HEK293T (cell line): ENCODE measurements around the gene KIF17.

Experiments
- CTCF ChIA-PET: fragments of 350-600 bp; formaldehyde crosslinking; extraction: SDS; loops from one replicate; lab custom pipeline; 2021; ENCODE audit warnings: antibody characterized with exemption, inconsistent platforms; lab: Yijun Ruan, JAX
- POLR2A ChIA-PET: fragments of 350-600 bp; formaldehyde crosslinking; extraction: SDS; loops from one replicate; lab custom pipeline; 2020; ENCODE audit warnings: antibody characterized with exemption, inconsistent platforms; lab: Yijun Ruan, JAX
- DNase-seq: peaks from one replicate; pipeline ENCODE4 v3.0.0; 2012; ENCODE audit warnings: mixed read lengths; ENCODE audit errors: extremely low spot score
- ARNT ChIP-seq: fragments of 450-650 bp; IDR thresholded peaks from 2 replicates; pipeline ENCODE4 v1.6.1; 2017; ENCODE audit warnings: mild to moderate bottlenecking
- BHLHE40 ChIP-seq: fragments of 450-650 bp; IDR thresholded peaks from 2 replicates; pipeline ENCODE4 v1.6.1; 2016; ENCODE audit warnings: mild to moderate bottlenecking, moderate library complexity, borderline replicate concordance
- CTBP1 ChIP-seq: fragments of 450-650 bp; IDR thresholded peaks from 2 replicates; pipeline ENCODE4 v1.6.1; 2016; ENCODE audit warnings: borderline replicate concordance
- ELF4 ChIP-seq: fragments of 450-650 bp; IDR thresholded peaks from 2 replicates; pipeline ENCODE4 v1.6.1; 2017; ENCODE audit warnings: antibody characterized with exemption
- FOXA1 ChIP-seq: fragments of 450-650 bp; IDR thresholded peaks from 2 replicates; pipeline ENCODE4 v1.6.1; 2016; ENCODE audit warnings: mild to moderate bottlenecking
- FOXK2 ChIP-seq: fragments of 450-650 bp; IDR thresholded peaks from 2 replicates; pipeline ENCODE4 v1.6.1; 2016; ENCODE audit warnings: mild to moderate bottlenecking
- FOXM1 ChIP-seq: fragments of 450-650 bp; IDR thresholded peaks from 2 replicates; pipeline ENCODE4 v1.6.1; 2017; ENCODE audit warnings: mild to moderate bottlenecking, borderline replicate concordance
- HDGF ChIP-seq: fragments of 450-650 bp; IDR thresholded peaks from 2 replicates; pipeline ENCODE4 v1.6.1; 2017; ENCODE audit warnings: antibody characterized with exemption, borderline replicate concordance
- L3MBTL2 ChIP-seq: fragments of 450-650 bp; conservative IDR thresholded peaks from 2 replicates; pipeline ENCODE4 v1.6.1; 2016; ENCODE audit warnings: mild to moderate bottlenecking
- LEF1 ChIP-seq: fragments of 450-650 bp; IDR thresholded peaks from 2 replicates; pipeline ENCODE4 v1.6.1; 2017; ENCODE audit warnings: mild to moderate bottlenecking, borderline replicate concordance
- NFRKB ChIP-seq: fragments of 450-650 bp; IDR thresholded peaks from 2 replicates; pipeline ENCODE4 v1.6.1; 2016; ENCODE audit warnings: mild to moderate bottlenecking, moderate library complexity
- SP1 ChIP-seq: fragments of 450-650 bp; IDR thresholded peaks from 2 replicates; pipeline ENCODE4 v1.6.1; 2017
- SUZ12 ChIP-seq: fragments of 450-650 bp; IDR thresholded peaks from 2 replicates; pipeline ENCODE4 v1.6.1; 2016; ENCODE audit warnings: mild to moderate bottlenecking
- TARDBP ChIP-seq: fragments of 450-650 bp; IDR thresholded peaks from 2 replicates; pipeline ENCODE4 v1.6.1; 2016
- ZNF384 ChIP-seq: fragments of 450-650 bp; IDR thresholded peaks from 2 replicates; pipeline ENCODE4 v1.6.1; 2016
- TF ChIP-seq, protein P1 (sequence below): fragments of 450-650 bp; IDR thresholded peaks from 2 replicates; pipeline ENCODE4 v1.6.1; 2016

KIF17 gene

DNA sequence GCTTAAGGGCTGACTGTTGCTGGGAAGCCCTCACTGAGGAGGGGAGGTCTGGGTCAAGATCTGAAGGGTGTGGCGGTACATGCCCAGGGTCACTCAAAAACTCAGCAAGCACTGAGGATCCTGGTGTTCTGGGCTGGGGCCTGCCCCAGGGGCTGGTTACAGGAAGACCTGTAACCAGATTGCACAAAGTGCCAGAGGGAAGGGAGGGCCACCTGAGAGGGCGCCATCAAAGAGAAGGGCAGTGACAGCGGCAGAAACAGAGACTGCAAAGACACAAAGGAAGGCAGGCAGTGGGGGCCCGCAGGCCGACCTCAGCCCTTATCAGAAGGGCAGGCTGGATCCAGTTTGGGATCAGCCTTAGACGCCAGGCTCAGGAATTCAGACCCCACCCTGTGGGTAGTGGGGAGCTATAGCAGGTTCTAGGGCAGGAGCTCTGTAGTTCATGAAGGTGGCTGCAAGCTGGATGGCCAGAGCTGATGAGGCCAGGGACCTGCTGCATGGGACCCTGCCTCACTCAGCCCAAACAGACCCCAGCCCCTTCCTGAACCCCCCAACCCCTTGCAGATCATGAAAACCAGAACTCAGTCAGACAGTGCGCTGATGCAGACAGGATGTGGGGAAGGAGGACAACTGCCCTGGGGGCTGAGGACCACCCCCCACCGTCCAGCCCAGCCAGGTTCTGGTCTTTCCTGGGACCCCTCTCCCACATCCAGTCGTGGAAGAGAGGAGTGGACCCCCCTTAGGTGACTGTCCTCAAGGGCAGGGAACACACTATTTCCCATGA is 10.8 kb upstream of the KIF17 start:
- POLR2A ChIA-PET: no interaction called here

DNA sequence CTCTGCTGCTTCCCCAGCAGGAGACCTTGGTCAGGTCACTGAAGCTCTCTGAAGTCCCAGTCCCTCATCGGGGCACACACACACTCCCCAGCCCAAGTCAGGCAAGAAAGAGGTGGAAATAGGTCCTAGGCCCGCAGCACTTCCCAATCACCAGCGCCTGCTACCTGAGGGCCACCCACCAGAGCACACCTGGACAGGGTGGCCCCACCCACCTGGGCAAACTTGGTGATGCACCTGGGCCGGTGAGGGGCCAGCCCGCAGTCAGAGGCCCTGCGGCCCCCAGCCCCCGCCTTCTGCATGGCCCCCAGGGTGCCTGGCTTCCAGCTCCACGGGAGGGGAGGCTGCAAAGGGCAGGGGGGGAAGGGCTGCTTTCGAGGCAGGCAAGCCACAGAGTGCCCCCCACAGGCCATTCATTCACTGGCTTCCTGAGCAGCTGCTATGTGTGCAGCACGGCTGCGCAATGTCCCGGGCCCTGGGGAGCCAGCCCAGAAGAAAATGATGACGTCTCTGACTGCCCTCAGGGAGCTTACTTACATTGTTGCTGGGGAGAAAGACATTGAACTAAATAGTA is 10.0 kb upstream of the KIF17 start:
- DNase-seq: no peak
- POLR2A ChIA-PET: no interaction called here
- CTCF ChIA-PET: no interaction called here
- TF ChIP-seq ELF4: no peak
- TF ChIP-seq FOXA1: no peak

More for the DNA sequence above, 10.8 kb upstream of the KIF17 start:
- DNase-seq: no peak
- CTCF ChIA-PET: no interaction called here
- no peak for TF ChIP-seq LEF1
- no peak for TF ChIP-seq NFRKB
- no peak for TF ChIP-seq BHLHE40

DNA sequence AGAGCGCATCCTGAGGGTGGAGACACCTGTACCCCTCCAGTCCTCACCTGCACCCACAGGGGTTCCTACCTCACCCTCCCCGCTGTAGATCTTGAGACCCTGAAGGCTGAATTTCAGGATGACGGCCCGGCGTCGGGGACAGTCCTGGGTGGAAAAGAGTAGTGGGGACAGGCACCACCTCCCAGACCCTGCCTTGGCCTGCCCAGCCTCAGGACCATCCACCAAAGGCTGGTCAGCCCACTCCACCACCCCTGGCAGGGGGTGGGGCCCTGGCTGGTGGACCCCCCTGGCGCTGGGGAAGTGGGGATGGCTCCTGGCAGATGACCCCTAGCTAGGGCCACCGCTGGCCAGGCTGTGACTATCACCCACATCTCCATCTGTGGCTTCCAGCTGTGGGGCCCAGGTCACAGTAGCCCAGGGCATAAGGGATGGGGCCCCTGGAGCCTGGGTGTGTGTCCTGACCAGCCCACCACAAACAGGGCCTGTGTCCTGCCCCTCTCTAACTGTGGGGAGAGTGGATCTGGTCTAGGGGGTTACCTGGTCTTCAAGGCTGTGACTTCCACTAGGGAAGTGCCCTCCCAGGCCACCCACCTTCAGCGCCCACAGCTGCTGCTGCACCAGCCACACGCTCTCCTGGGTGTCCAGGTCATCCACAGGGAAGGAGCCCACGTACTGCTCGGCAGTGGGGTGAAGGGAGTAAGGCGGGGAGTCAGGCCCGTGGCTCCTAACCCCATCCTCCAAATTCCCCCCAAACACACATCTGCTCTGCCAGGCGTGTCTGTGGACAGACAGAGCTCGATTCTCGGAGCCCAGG is 9.3 kb upstream of the KIF17 start:
- ChIA-PET POLR2A (no interaction called here), CTCF (no interaction called here)
- TF ChIP-seq, protein P1, sequence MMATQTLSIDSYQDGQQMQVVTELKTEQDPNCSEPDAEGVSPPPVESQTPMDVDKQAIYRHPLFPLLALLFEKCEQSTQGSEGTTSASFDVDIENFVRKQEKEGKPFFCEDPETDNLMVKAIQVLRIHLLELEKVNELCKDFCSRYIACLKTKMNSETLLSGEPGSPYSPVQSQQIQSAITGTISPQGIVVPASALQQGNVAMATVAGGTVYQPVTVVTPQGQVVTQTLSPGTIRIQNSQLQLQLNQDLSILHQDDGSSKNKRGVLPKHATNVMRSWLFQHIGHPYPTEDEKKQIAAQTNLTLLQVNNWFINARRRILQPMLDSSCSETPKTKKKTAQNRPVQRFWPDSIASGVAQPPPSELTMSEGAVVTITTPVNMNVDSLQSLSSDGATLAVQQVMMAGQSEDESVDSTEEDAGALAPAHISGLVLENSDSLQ: no peak
- TF ChIP-seq HDGF (no peak), ELF4 (no peak), L3MBTL2 (no peak), ZNF384 (no peak), FOXM1 (no peak), FOXA1 (no peak)
- DNase-seq: no peak

DNA sequence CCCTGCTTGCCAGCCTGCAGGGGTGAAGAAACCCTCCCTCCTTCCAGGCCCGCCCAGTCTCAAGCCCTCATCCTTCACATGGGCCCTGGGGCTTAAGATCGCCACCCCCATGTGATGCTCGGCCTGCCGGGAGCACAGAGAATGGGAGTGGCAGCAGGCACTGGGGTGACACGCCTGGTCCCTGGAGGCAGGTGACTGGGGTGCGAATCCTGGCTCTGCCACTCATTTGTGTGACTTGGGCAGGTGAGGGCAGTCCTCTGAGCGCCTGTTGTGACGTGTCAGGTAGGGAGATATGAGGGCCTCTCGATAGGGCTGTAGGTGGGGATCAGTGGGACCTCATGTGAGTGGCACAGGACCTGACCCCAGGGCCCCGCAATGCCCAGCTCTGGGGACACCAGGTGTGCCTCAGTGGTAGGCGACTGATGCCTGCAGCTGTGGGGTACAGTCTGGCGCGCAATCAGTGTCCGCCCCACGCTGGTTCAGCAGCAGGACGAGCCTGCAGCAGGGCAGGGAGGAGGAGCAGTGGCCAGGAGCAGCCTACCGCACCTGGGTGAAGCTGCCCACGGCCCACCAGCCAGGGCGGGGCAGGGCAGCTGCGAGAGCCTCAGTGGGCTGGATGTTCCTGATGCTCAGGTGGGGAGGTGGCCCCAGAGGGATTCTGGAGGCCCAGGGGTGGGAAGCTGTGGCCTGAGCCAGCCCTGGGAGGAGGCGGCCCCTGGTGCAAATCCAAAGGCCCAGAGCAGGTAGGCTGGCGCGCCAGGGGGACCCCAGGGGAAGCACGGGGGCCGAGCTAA is 8.5 kb upstream of the KIF17 start:
- DNase-seq: no peak
- TF ChIP-seq ELF4 (no peak), TARDBP (no peak)
- ChIA-PET CTCF (no interaction called here), POLR2A (no interaction called here)

DNA sequence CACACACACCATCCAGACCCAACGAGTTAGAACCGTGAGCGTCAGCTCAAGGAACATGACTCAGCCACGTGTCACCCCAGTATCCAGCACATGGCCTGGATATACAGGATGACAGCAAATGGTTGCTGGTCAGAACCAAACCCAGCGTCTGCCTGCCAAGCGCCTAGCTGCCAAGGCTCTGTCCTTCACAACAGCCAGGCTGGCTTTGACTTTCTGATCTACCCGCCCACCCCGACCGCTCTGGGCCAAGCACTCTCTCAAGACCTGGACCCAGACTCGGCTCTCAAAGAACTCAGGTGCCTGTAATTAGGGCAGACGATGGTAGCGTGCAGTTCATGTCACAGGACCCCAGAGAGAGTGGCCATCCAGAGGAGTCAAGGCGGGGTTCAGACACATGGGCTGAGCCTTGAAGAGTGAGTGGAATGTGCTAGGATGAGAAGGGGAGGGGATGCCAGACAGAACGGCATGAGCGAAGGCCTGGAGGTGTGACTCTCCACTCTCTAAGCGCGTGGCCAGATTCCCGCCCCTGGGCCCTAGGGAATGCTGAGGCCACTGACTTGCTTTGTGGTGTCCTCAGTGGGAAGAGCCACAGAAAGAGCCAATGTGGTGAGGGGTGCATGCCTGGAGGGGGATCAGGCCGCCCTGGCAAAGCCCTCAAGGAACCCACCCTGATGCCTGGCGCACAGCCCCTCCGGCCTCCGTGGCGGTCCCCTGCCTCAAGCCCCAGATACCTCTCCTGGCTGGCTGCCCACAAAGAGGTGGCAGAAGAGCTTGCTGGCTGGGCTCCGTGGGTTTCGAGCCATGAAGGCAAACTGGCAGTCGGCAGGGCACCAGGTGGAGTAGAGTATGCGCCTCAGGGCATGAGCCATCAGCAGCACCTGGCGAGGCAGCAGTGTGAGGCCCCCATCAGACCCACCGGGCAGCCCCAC is 7.6 kb upstream of the KIF17 start:
- no peak for DNase-seq
- TF ChIP-seq TARDBP (no peak), HDGF (no peak), FOXM1 (no peak), NFRKB (no peak), ARNT (no peak), CTBP1 (no peak), SUZ12 (no peak), ELF4 (no peak), BHLHE40 (no peak), ZNF384 (no peak), FOXA1 (no peak), FOXK2 (no peak), L3MBTL2 (no peak), LEF1 (no peak), SP1 (no peak)
- TF ChIP-seq, protein P1: no peak
- POLR2A ChIA-PET: no interaction called here
- CTCF ChIA-PET: interaction anchor here (0.8 kb wide), 1 partner anchor 9 kb away, joined by 3 read pairs; no protein-coding TSS in a partner anchor
